Vagina (tissue), 2 donors: Measurements from ENCODE around the gene KCNF1.

Source experiments
- POLR2A ChIP-seq, 2 donors: fragments of 450-650 bp; IDR thresholded peaks; one replicate each; pipeline ENCODE4 v1.6.1; 2017; ENCODE audit warnings: antibody characterized with exemption in 2 of 2, mild to moderate bottlenecking in 2 of 2, moderate library complexity in 2 of 2
- TF ChIP-seq, protein P1 (sequence below), 3 experiments: fragments of 450-650 bp in 2 of 3; fragments of 200-600 bp in 1 of 3; sonication (generic) in 1 of 3; IDR thresholded peaks; one replicate each; pipeline ENCODE4 v1.5.1; 2017 to 2019; ENCODE audit warnings: antibody characterized with exemption in 3 of 3, mild to moderate bottlenecking in 2 of 3, moderate library complexity in 2 of 3

DNA sequence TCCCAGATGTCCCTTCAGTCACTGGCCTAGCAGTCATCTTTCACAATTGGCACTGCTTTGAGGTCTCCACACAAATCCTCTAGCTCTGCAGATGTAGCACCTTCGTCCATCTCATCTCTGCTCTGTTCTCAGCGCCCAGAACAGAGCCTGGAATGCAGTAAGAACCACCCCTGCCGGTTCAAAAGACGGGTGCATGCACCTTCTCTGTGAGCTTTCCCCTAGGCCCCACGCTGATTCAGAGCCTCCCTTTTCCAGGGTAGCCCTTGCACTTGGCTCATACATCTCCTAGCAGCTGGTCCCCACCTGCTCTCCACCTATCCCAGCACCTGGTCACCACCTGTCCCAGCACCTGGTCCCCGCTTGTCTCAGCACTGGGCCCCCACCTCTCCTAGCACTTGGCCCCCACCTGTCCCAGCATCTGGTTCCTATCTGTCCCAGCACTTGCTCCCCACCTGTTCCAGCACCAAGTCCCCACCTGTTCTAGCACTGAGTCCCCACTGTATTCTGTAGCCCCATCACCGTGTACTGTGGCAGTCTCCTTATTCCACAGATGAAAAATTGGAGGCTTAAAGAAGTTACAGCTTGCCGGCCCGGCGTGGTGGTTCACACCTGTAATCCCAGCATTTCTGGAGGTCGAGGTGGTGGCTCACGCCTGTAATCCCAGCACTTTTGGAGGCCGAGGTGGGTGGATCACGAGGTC, 4.7 kb upstream of the KCNF1 start:
- TF ChIP-seq, protein P1, sequence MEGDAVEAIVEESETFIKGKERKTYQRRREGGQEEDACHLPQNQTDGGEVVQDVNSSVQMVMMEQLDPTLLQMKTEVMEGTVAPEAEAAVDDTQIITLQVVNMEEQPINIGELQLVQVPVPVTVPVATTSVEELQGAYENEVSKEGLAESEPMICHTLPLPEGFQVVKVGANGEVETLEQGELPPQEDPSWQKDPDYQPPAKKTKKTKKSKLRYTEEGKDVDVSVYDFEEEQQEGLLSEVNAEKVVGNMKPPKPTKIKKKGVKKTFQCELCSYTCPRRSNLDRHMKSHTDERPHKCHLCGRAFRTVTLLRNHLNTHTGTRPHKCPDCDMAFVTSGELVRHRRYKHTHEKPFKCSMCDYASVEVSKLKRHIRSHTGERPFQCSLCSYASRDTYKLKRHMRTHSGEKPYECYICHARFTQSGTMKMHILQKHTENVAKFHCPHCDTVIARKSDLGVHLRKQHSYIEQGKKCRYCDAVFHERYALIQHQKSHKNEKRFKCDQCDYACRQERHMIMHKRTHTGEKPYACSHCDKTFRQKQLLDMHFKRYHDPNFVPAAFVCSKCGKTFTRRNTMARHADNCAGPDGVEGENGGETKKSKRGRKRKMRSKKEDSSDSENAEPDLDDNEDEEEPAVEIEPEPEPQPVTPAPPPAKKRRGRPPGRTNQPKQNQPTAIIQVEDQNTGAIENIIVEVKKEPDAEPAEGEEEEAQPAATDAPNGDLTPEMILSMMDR (IDR thresholded peaks at IDR 0.05): no peak
- TF ChIP-seq POLR2A (IDR thresholded peaks at IDR 0.05): no peak
